Breast epithelium (tissue), 3 donors: ENCODE data around the gene RBP5.

ENCODE experiments used
- POLR2AphosphoS5 ChIP-seq, 3 donors: sonication (generic); formaldehyde crosslinking; IDR thresholded peaks; one replicate each; pipeline ENCODE4 v1.6.1; 2017; ENCODE audit warnings: antibody characterized with exemption in 3 of 3
- TF ChIP-seq, protein P1 (sequence below), 3 donors: fragments of 450-650 bp; IDR thresholded peaks; one replicate each; pipeline ENCODE4 v1.5.1; 2016 to 2017; ENCODE audit warnings: antibody characterized with exemption in 3 of 3, mild to moderate bottlenecking in 3 of 3, moderate library complexity in 3 of 3

DNA sequence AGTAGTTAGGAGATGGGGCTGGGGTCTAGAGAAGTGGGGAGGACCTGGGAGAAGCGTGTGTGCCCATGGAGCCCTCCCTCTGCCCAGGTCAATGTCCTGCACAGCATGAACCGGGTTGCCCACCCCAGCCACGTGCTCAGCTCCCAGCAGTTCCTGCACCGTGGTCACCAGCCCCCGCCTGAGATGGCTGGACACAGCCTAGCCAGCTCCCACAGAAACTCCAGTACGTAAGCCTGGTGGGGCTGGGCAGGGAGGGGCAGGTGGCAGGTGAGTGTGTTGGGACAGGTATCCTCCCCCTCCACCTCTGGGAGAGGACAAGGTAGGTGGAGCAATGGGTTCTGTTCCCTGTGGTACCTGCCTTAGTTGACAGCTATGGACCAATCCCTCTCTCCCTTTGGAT is 22.2 kb upstream of the RBP5 start:
- TF ChIP-seq, protein P1, sequence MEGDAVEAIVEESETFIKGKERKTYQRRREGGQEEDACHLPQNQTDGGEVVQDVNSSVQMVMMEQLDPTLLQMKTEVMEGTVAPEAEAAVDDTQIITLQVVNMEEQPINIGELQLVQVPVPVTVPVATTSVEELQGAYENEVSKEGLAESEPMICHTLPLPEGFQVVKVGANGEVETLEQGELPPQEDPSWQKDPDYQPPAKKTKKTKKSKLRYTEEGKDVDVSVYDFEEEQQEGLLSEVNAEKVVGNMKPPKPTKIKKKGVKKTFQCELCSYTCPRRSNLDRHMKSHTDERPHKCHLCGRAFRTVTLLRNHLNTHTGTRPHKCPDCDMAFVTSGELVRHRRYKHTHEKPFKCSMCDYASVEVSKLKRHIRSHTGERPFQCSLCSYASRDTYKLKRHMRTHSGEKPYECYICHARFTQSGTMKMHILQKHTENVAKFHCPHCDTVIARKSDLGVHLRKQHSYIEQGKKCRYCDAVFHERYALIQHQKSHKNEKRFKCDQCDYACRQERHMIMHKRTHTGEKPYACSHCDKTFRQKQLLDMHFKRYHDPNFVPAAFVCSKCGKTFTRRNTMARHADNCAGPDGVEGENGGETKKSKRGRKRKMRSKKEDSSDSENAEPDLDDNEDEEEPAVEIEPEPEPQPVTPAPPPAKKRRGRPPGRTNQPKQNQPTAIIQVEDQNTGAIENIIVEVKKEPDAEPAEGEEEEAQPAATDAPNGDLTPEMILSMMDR (IDR thresholded peaks at IDR 0.05): no peak
- no peak for TF ChIP-seq POLR2AphosphoS5 (IDR thresholded peaks at IDR 0.05)
